H1 (cell line): ENCODE data around the gene PTPN1. TPM values are rescaled to one million over a fixed set of nuclear protein-coding genes. Genes with fewer than 3 reads are reported as not detected.

Source experiments
- CTCF ChIA-PET: fragments of 300-600 bp; sonication (Branson Sonifier 250); formaldehyde crosslinking; loops from one replicate; lab custom pipeline; 2021; ENCODE audit not compliant: partially characterized antibody; lab: Charles Lee
- POLR2A ChIA-PET: fragments of 300-600 bp; sonication (Branson Sonifier 250); formaldehyde crosslinking; loops from one replicate; lab custom pipeline; 2021; ENCODE audit warnings: inconsistent platforms; ENCODE audit not compliant: partially characterized antibody; lab: Charles Lee
- DNase-seq, 2 experiments: peaks; one replicate each; pipeline versions ENCODE4 v3.0.0 to v3.0.0-alpha.2; 2010 to 2022; ENCODE audit warnings: low spot score in 2 of 2, low read depth in 1 of 2, mixed read lengths in 1 of 2
- FAIRE-seq: peaks from 2 replicates; lab custom pipeline; 2011; peaks lifted over from hg19 to GRCh38; lab: Jason Lieb, UNC
- H2AFZ ChIP-seq: 2 replicates; pipeline ENCODE4 v1.8.1; 2012; ENCODE audit warnings: low read length, inconsistent platforms
- H2AK5ac ChIP-seq: 2 replicates; pipeline ENCODE4 v1.6.1; 2013; ENCODE audit warnings: low read depth, low read length
- H2BK120ac ChIP-seq: replicated peaks from 2 replicates; pipeline ENCODE3; 2013; ENCODE audit warnings: low read depth, low read length, inconsistent platforms
- H2BK12ac ChIP-seq: 2 replicates; pipeline ENCODE4 v1.6.1; 2013; ENCODE audit warnings: low read depth, low read length
- H2BK15ac ChIP-seq: 2 replicates; pipeline ENCODE4 v1.6.1; 2013; ENCODE audit warnings: low read length
- H2BK20ac ChIP-seq: 2 replicates; pipeline ENCODE4 v1.6.1; 2013; ENCODE audit warnings: low read length
- H2BK5ac ChIP-seq: 2 replicates; pipeline ENCODE4 v1.6.1; 2013; ENCODE audit warnings: low read depth, low read length
- H3K14ac ChIP-seq: 2 replicates; pipeline ENCODE4 v1.6.1; 2013; ENCODE audit warnings: inconsistent platforms; ENCODE audit not compliant: insufficient read length
- H3K18ac ChIP-seq: 2 replicates; pipeline ENCODE4 v1.6.1; 2013; ENCODE audit warnings: low read length; ENCODE audit errors: extremely low read depth
- H3K23ac ChIP-seq: 2 replicates; pipeline ENCODE4 v1.6.1; 2013; ENCODE audit warnings: inconsistent platforms; ENCODE audit not compliant: insufficient read length
- H3K23me2 ChIP-seq: 2 replicates; pipeline ENCODE4 v1.6.1; 2013; ENCODE audit warnings: low read depth, low read length
- H3K27ac ChIP-seq: 2 replicates; pipeline ENCODE4 v1.6.1; 2011; ENCODE audit warnings: low read depth, low read length, inconsistent platforms
- H3K27me3 ChIP-seq, 4 experiments: replicated peaks in 1 of 4; 1 replicate in 1 of 4; 2 replicates in 3 of 4; pipeline versions ENCODE4 v1.6.1 to v1.8.1; 2011 to 2013; ENCODE audit warnings: low read length in 3 of 4, mild to moderate bottlenecking in 3 of 4, inconsistent platforms in 2 of 4, mixed read lengths in 2 of 4, moderate library complexity in 1 of 4; ENCODE audit not compliant: control insufficient read depth in 3 of 4, insufficient read depth in 3 of 4; ENCODE audit errors: extremely low read depth in 1 of 4
- H3K36me3 ChIP-seq, 4 experiments: 2 replicates each; pipeline versions ENCODE4 v1.6.1 to v1.8.1; 2011 to 2013; ENCODE audit warnings: mild to moderate bottlenecking in 4 of 4, low read length in 3 of 4, moderate library complexity in 2 of 4, control low read depth in 1 of 4, inconsistent platforms in 1 of 4; ENCODE audit not compliant: insufficient read depth in 4 of 4, control insufficient read depth in 2 of 4
- H3K4ac ChIP-seq: replicated peaks from 2 replicates; pipeline ENCODE3; 2013; ENCODE audit warnings: low read length, low read depth, mixed read lengths, inconsistent platforms; ENCODE audit not compliant: insufficient read length
- H3K4me1 ChIP-seq, 4 experiments: replicated peaks in 1 of 4; 1 replicate in 1 of 4; 2 replicates in 3 of 4; pipeline versions ENCODE4 v1.6.1 to v1.8.1; 2011 to 2013; ENCODE audit warnings: low read length in 3 of 4, inconsistent platforms in 2 of 4, mixed read lengths in 1 of 4; ENCODE audit not compliant: insufficient read depth in 4 of 4, control insufficient read depth in 3 of 4
- H3K4me2 ChIP-seq, 2 experiments: 2 replicates each; pipeline versions ENCODE4 v1.6.1 to v1.8.1; 2011 to 2013; ENCODE audit warnings: low read depth in 2 of 2, low read length in 2 of 2, control low read depth in 1 of 2, inconsistent platforms in 1 of 2, mild to moderate bottlenecking in 1 of 2; ENCODE audit not compliant: insufficient read depth in 1 of 2
- H3K4me3 ChIP-seq, 4 experiments: fragments of 200-600, 300-600 bp in 1 of 4; sonication (generic), shearing (Covaris generic), sonication (Bioruptor Twin) in 1 of 4; 2 replicates each; pipeline versions ENCODE4 v1.5.1 to v1.8.1; 2011 to 2016; ENCODE audit warnings: low read length in 4 of 4, low read depth in 3 of 4, control low read depth in 2 of 4, inconsistent platforms in 2 of 4, mild to moderate bottlenecking in 2 of 4, mixed read lengths in 1 of 4, moderate library complexity in 1 of 4; ENCODE audit not compliant: insufficient read depth in 2 of 4; ENCODE audit errors: extremely low read depth in 1 of 4
- H3K56ac ChIP-seq: replicated peaks from 2 replicates; pipeline ENCODE3; 2013; ENCODE audit warnings: low read depth, mild to moderate bottlenecking, mixed read lengths, low read length, inconsistent platforms; ENCODE audit not compliant: insufficient read length
- H3K79me1 ChIP-seq: 2 replicates; pipeline ENCODE4 v1.6.1; 2013; ENCODE audit warnings: low read depth, low read length, control low read depth
- H3K79me2 ChIP-seq, 2 experiments: 2 replicates each; pipeline versions ENCODE4 v1.6.1 to v1.8.1; 2012 to 2013; ENCODE audit warnings: low read length in 2 of 2, mild to moderate bottlenecking in 2 of 2, inconsistent platforms in 1 of 2; ENCODE audit not compliant: insufficient read depth in 2 of 2, control insufficient read depth in 1 of 2
- H3K9ac ChIP-seq, 4 experiments: replicated peaks in 1 of 4; 1 replicate in 1 of 4; 2 replicates in 3 of 4; pipeline versions ENCODE4 v1.6.1 to v1.8.1; 2011 to 2013; ENCODE audit warnings: low read depth in 3 of 4, low read length in 3 of 4, control low read depth in 2 of 4, mild to moderate bottlenecking in 2 of 4, moderate library complexity in 2 of 4, inconsistent platforms in 1 of 4; ENCODE audit errors: extremely low read depth in 1 of 4
- H3K9me3 ChIP-seq, 2 experiments: 2 replicates each; pipeline versions ENCODE4 v1.6.1 to v1.8.1; 2012 to 2013; ENCODE audit warnings: mild to moderate bottlenecking in 2 of 2, moderate library complexity in 2 of 2, control low read depth in 1 of 2, inconsistent platforms in 1 of 2, low read depth in 1 of 2, low read length in 1 of 2, mixed read lengths in 1 of 2; ENCODE audit not compliant: insufficient read depth in 2 of 2
- H4K20me1 ChIP-seq, 2 experiments: replicated peaks in 1 of 2; 2 replicates each; pipeline versions ENCODE3 to v1.8.1; 2011 to 2013; ENCODE audit warnings: inconsistent platforms in 2 of 2, low read length in 2 of 2, mild to moderate bottlenecking in 1 of 2; ENCODE audit not compliant: insufficient read depth in 2 of 2, control insufficient read depth in 1 of 2
- H4K5ac ChIP-seq: 2 replicates; pipeline ENCODE4 v1.6.1; 2013; ENCODE audit warnings: low read length, low read depth, mixed read lengths, inconsistent platforms; ENCODE audit not compliant: insufficient read length
- H4K8ac ChIP-seq: 2 replicates; pipeline ENCODE4 v1.8.0; 2013; ENCODE audit warnings: mild to moderate bottlenecking, moderate library complexity, low read length, inconsistent platforms; ENCODE audit not compliant: insufficient read depth; ENCODE audit errors: extremely low read depth
- H4K91ac ChIP-seq: replicated peaks from 2 replicates; pipeline ENCODE3; 2013; ENCODE audit warnings: low read length, mixed read lengths, inconsistent platforms; ENCODE audit not compliant: insufficient read length
- ATF3 ChIP-seq: IDR thresholded peaks from 2 replicates; pipeline ENCODE4 v1.6.1; 2011; ENCODE audit warnings: low read depth, mild to moderate bottlenecking, low read length; ENCODE audit not compliant: insufficient read depth
- CEBPB ChIP-seq: IDR thresholded peaks from 2 replicates; pipeline ENCODE4 v1.6.1; 2012; ENCODE audit warnings: low read depth, low read length
- CHD2 ChIP-seq: IDR thresholded peaks from 2 replicates; pipeline ENCODE4 v1.6.1; 2012; ENCODE audit warnings: low read length, improper control_type of control experiment
- EGR1 ChIP-seq: IDR thresholded peaks from 2 replicates; pipeline ENCODE4 v1.6.1; 2011; ENCODE audit warnings: low read depth, low read length, borderline replicate concordance
- GABPA ChIP-seq: IDR thresholded peaks from 2 replicates; pipeline ENCODE4 v1.6.1; 2011; ENCODE audit warnings: mild to moderate bottlenecking, low read length, moderate library complexity, borderline replicate concordance; ENCODE audit not compliant: insufficient read depth
- KDM1A ChIP-seq: fragments of 200-600, 300-600 bp; sonication (generic); IDR thresholded peaks from 2 replicates; pipeline ENCODE4 v1.7.1; 2016; ENCODE audit warnings: mild to moderate bottlenecking, low read length, borderline replicate concordance
- NRF1 ChIP-seq: IDR thresholded peaks from 2 replicates; pipeline ENCODE4 v1.6.1; 2011; ENCODE audit warnings: mild to moderate bottlenecking, low read depth, low read length, improper control_type of control experiment
- PHF8 ChIP-seq: fragments of 200-600 bp; sonication (generic); conservative IDR thresholded peaks from 2 replicates; pipeline ENCODE4 v1.7.1; 2012; ENCODE audit warnings: low read depth, mild to moderate bottlenecking, inconsistent platforms, low read length, moderate library complexity
- SAP30 ChIP-seq: fragments of 300-600 bp; sonication (generic); IDR thresholded peaks from 2 replicates; pipeline ENCODE4 v1.7.1; 2012; ENCODE audit warnings: low read length, moderate library complexity, mild to moderate bottlenecking, inconsistent platforms; ENCODE audit not compliant: insufficient read depth, insufficient replicate concordance
- SIRT6 ChIP-seq: IDR thresholded peaks from one replicate; pipeline ENCODE4 v1.7.1; 2012; ENCODE audit warnings: low read length, inconsistent platforms
- SIX5 ChIP-seq: IDR thresholded peaks from 2 replicates; pipeline ENCODE4 v1.6.1; 2011; ENCODE audit warnings: mild to moderate bottlenecking, low read depth, low read length
- SUZ12 ChIP-seq: fragments of 200-600 bp; sonication (generic); IDR thresholded peaks from 2 replicates; pipeline ENCODE4 v1.6.1; 2012; ENCODE audit warnings: mild to moderate bottlenecking, inconsistent platforms, low read length, moderate library complexity, mixed read lengths
- WGBS, 2 experiments: shearing (Covaris generic) in 1 of 2; methylation state at CpG; one replicate each; pipeline versions ENCODE4 v1.1.6 to v1.1.7; 2013 to 2015; ENCODE audit warnings: low lambda C conversion rate in 2 of 2, mixed read lengths in 2 of 2, inconsistent platforms in 1 of 2, low coverage in 1 of 2, missing lambda C conversion rate in 1 of 2; ENCODE audit not compliant: insufficient replicate concordance in 2 of 2, insufficient coverage in 1 of 2, insufficient read length in 1 of 2; ENCODE audit errors: extremely low coverage in 1 of 2, missing lambda C conversion rate in 1 of 2; 5-methylcytosine and 5-hydroxymethylcytosine counted together
- polyA plus RNA-seq, 7 experiments: library from polyadenylated mRNA; depleted of rRNA in 3 of 7; stranded (reverse) in 5 of 7; unstranded in 2 of 7; fragments of >200 nt in 5 of 7; fragments of 200-250 nt in 2 of 7; gene quantifications; 1 replicate in 5 of 7; 2 replicates in 1 of 7; 4 replicates in 1 of 7; pipeline versions ENCODE4 v1.2.1 to v1.2.3, GENCODE V29; 2011 to 2013; ENCODE audit warnings: missing spikeins in 2 of 7, mixed read lengths in 2 of 7
- total RNA-seq: library from RNA; stranded (reverse); fragmentation: NEBNext Ultra II Directional; extraction: Animal tissue kit (Norgen Biotek cat#: 25700); gene quantifications from 2 replicates; pipeline ENCODE4 v1.2.1, GENCODE V29; 2021

PTPN1 gene
- total and polyA plus RNA-seq, 2 of the 8 experiments (the other 6 are each of a cell fraction or from before 2014, with no cell fraction given), result 18.6 to 32.1 TPM

- H3K79me1 ChIP-seq, result peaks cover 4% of the 10 kb centered on the region
- no peak overlapping the region for H3K4me3 ChIP-seq
- no peak overlapping the region for H2BK15ac ChIP-seq
- TF ChIP-seq CHD2 (no peak), NRF1 (no peak), GABPA (no peak), SUZ12 (no peak), PHF8 (no peak), KDM1A (no peak), EGR1 (no peak), ATF3 (no peak), CEBPB (no peak), SIRT6 (no peak), SIX5 (no peak), SAP30 (no peak)
- H3K36me3 ChIP-seq, result no peaks in the 10 kb centered on the region
- DNase-seq (no peak), FAIRE-seq (no peak)
- peaks cover 7 to 10% of the 10 kb centered on the region in 2 experiments for H4K20me1 ChIP-seq
- WGBS, 2 experiments, result 78% methylated on average over 3 of the region's 3 CpGs; no CpG with 5 or more reads in 1 of the 2 experiments
- no peak overlapping the region for H4K91ac ChIP-seq
- H3K4me2 ChIP-seq, result no peak overlapping the region
- H3K27ac ChIP-seq, result no peak overlapping the region
- ChIA-PET POLR2A (interaction anchor here (1.0 to 1.8 kb wide), 2 partner anchors 13 to 16 kb away, joined by 5 read pairs; partner anchors contain the start of gene PTPN1), CTCF (interaction anchor here (0.6 to 1.0 kb wide), 4 partner anchors 26 to 983 kb away, joined by 3 to 4 read pairs (median 3); no protein-coding TSS in a partner anchor)
- no peak overlapping the region for H2BK20ac ChIP-seq
- H3K23ac ChIP-seq, result peak overlapping the region; percentile 47
- H3K18ac ChIP-seq, result no peak overlapping the region
- H4K5ac ChIP-seq, result no peak overlapping the region
- no peak overlapping the region for H3K14ac ChIP-seq
- H2BK12ac ChIP-seq, result no peak overlapping the region
- H3K9me3 ChIP-seq, result no peaks in the 10 kb centered on the region
- H2BK120ac ChIP-seq, result no peak overlapping the region
- H3K4me1 ChIP-seq, result peaks cover 0 to 6% (median 4%) of the 10 kb centered on the region in 4 experiments; a peak in 3 of 7 replicates
- H2AFZ ChIP-seq, result no peak overlapping the region
- H3K4ac ChIP-seq, result no peak overlapping the region
- no peak overlapping the region for H3K56ac ChIP-seq
- H2AK5ac ChIP-seq, result 0 out of 2 replicates have a peak overlapping the region, but pooled peaks have one; percentile 24
- H4K8ac ChIP-seq, result no peak overlapping the region
- peaks cover 4 to 67% of the 10 kb centered on the region in 2 experiments; a peak in 3 of 4 replicates for H3K79me2 ChIP-seq
- no peaks in the 10 kb centered on the region; the same call in 1 of the 2 replicates for H3K23me2 ChIP-seq
- H3K27me3 ChIP-seq, result no peaks in the 10 kb centered on the region
- peak overlapping the region; percentile 35 for H2BK5ac ChIP-seq
- H3K9ac ChIP-seq, result peak overlapping the region in 1 of 4 experiments; percentile 48; a peak in 1 of 7 replicates
These were observed 16.3 kb downstream of the PTPN1 start for GRCh38 chr20:50526403-50526989.
